Globus pallidus (tissue), 1 donor: Measurements from ENCODE around the gene IWS1.
A peak's percentile ranks its signal among the peaks of the same experiment; 100 is the strongest.

Experiments used
- DNase-seq: peaks from one replicate; pipeline ENCODE4 v3.0.0-alpha.2; 2015; ENCODE audit warnings: low spot score

The IWS1 gene

DNA sequence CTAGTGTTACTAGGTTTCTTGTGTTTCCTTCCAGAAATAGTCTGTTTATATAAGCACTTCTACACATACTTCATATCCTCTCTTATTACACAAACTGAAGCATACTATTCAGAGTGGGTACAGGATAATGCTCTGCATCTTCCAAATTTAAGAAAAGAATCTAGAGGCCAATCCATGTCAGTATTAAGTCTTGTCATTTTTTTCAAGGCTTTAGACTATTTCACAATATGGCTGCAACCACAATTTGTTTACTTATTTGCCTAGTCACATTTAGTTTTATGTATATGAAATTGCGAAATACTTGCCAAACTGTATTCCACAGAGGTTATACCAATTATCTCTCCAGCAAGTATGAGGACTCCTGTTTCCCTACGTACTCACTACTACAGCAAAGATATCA lies 27.9 kb downstream of the IWS1 start:
- DNase-seq: no peak

GRCh38 chr2:127490283-127490682 lies 36.0 kb downstream of the IWS1 start:
- no peak for DNase-seq

GRCh38 chr2:127486247-127487058 lies 39.8 kb downstream of the IWS1 start:
- no peak for DNase-seq

- no peak for DNase-seq
Measured at GRCh38 chr2:127485694-127486071, 40.6 kb downstream of the IWS1 start.

GRCh38 chr2:127485051-127485693 lies 41.1 kb downstream of the IWS1 start:
- DNase-seq: no peak

DNA sequence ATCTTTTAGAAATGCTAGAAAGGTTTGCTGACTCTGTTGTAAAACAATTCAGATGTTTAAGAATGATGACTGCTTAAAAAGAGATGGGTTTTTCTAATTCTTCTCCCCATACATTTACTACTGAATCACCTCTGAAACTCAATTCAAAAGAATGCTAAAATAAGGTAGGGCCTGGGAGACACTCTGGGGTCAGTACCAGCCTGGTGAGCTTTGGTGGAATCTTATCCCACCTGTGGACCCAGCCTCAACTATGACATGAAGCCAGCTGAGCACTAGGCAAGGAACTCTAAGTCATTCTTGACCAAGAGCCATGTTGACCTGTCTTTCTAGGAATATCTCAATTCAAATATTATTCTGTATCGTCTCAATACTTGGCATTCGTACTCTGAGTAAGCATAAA lies 44.3 kb downstream of the IWS1 start:
- no peak for DNase-seq

DNA sequence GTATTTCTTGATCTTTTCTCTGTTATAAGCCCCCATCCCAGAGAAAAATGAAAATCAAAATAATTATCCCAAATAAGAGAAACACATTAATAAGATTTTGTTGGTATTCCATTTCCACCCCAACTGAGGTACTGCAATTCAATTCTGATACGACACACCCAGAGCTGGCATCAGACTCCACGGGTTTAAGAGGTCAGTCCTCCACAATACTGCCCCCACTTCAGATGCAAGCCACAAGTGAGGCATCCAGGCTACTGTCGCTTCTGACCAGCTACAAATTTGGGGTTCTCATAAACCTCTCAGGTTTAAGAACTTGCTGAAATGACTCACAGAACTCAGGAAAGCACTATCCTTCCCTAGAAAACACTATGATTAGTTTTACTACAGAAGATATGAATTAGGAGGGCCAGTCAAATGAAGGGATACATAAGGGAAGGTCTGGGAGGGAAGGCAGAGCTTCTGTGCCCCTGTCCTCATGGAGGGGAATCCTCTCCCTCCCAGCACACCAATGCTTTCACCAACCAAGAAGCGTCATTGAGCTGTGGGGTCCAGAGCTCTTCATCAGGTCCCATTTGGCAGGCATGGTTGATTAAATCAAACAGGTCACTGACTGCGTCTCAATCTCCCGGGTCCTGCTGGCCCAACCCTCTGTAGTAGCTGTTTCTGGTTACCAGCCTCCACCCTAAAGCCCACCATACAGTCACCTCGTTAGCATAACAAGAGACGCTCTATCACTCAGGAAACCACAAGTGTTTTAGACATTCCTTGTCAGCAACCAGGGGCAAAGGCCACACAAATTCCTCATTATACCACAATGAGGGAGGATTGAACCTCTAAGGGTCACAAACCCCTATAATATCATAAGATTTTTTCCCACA lies 46.2 kb downstream of the IWS1 start:
- no peak for DNase-seq

- DNase-seq: peak; percentile 54
Measured at GRCh38 chr2:127479219-127479825, 47.0 kb downstream of the IWS1 start.

DNA sequence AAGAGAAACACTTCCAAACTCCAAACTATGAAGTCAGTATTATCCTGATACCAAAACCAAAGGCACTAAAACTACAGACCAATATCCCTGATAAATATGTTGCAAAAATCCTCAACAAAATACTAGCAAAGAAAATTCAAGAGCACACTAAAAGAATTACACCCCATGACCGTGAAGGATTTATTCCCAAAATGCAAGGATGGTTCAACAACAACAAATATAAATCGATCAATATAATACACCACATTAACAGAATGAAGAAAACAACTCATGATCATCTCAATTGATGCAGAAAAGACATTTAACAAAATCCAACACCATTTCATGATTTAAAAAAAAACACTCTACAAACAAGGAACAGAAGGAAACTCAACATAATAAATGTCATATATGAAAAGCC lies 50.5 kb downstream of the IWS1 start:
- no peak for DNase-seq

- no peak for DNase-seq
Measured at GRCh38 chr2:127472268-127472667, 54.0 kb downstream of the IWS1 start.

DNA sequence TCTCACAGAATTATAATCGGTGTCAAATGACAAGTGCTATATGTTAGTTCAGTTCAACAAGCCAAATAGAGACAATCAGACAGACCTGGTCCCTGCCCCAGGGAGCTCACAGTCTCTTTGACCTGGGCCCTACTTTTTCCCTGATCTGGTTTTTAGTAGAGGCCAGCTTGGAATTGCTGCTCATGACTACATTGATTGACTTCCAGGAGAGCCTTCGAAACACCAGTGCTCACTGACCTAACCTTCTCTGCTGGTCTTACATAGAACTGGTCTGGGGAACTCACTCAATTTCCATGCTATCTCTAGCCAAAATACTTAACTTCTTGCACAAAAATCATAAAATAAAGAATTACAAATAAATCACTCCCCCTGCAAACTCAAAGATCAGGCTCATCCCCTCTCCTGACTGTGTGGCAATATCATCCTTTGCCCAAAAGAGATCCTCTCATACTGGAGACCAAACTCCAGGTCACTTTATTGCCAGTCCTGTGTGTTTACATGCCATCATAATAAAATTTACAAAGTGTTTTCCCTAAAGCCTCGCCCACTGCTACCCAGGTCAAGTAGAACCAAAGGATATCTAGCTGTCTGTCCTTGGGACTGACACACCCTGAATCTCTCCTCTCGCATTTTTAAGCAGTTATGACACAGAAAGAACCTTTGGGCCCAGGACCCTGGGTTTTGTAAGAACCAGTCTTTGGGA lies 54.9 kb downstream of the IWS1 start:
- DNase-seq: no peak

- no peak for DNase-seq
Measured at GRCh38 chr2:127469974-127470373, 56.3 kb downstream of the IWS1 start.

DNA sequence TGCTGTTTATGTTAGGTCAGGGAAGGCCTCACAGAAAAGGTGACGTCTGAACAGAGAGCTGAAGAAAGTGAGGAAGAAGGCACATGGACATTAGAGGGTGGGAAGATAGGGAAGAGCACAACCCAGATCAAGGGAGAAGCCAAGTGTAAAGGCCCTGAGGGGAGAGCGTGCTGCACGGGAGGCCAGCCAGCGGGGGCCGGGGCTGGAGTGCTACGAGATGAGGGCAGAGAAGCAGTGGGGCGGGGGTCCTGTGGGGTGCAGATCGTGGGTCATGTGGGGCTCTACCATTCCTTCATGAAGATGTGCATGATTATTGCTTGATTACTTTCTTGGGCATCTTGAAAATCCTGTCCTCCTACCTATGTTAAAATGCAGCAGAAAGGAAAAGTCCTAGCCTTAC lies 57.2 kb downstream of the IWS1 start:
- no peak for DNase-seq

DNA sequence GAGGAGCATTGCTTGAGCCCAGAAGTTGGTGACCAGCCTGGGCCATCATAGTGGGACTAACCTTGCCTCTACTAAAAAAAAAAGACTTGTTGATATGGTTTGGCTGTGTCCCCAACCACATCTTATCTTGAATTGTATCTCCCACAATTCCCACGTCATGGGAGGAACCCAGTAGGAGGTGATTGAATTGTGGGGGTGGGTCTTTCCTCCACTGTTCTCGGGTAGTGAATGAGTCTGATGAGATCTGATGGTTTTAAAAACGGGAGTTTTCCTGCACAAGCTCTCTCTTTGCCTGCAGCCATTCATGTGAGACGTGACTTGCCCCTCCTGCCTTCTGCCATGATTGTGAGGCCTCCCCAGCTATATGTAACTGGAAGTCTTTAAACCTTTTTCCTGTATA lies 61.0 kb downstream of the IWS1 start:
- DNase-seq: no peak

- no peak for DNase-seq
Measured at GRCh38 chr2:127464470-127465257, 61.6 kb downstream of the IWS1 start.

- no peak for DNase-seq
Measured at GRCh38 chr2:127463155-127463991, 62.9 kb downstream of the IWS1 start.

- DNase-seq: no peak
Measured at GRCh38 chr2:127462461-127462860, 63.8 kb downstream of the IWS1 start.

- no peak for DNase-seq
Measured at GRCh38 chr2:127456960-127457359, 69.3 kb downstream of the IWS1 start.

- DNase-seq: no peak
Measured at GRCh38 chr2:127455566-127456493, 70.5 kb downstream of the IWS1 start.
